HepG2 (cell line): ENCODE results near the gene ABCC12. TPM values are rescaled to one million over a fixed set of nuclear protein-coding genes. Genes with fewer than 3 reads are reported as not detected.

ENCODE experiments used
- ATF7 ChIP-seq, 2 experiments: fragments of 450-650 bp in 1 of 2; sonication (generic) in 1 of 2; formaldehyde crosslinking in 1 of 2; IDR thresholded peaks; 2 replicates each; pipeline versions ENCODE4 v1.4.0 to v1.6.1; 2016 to 2020; ENCODE audit warnings: antibody characterized with exemption in 1 of 2, mild to moderate bottlenecking in 1 of 2, missing genetic modification reagents in 1 of 2
- DZIP1 ChIP-seq: sonication (generic); formaldehyde crosslinking; IDR thresholded peaks from 2 replicates; pipeline ENCODE4 v1.5.0; 2020; ENCODE audit warnings: mild to moderate bottlenecking, missing genetic modification reagents
- ELF3 ChIP-seq: IDR thresholded peaks from 2 replicates; pipeline ENCODE4 v1.6.1; 2016; ENCODE audit warnings: missing genetic modification reagents, missing compliant biosample characterization
- HOXA5 ChIP-seq: sonication (generic); formaldehyde crosslinking; IDR thresholded peaks from 2 replicates; pipeline ENCODE4 v1.4.0; 2020; ENCODE audit warnings: missing genetic modification reagents
- JARID2 ChIP-seq: sonication (generic); formaldehyde crosslinking; IDR thresholded peaks from 2 replicates; pipeline ENCODE4 v1.8.1; 2023; ENCODE audit warnings: missing genetic modification reagents, inconsistent platforms; ENCODE audit not compliant: insufficient replicate concordance
- MBD4 ChIP-seq: IDR thresholded peaks from 2 replicates; pipeline ENCODE4 v1.6.1; 2012; ENCODE audit warnings: low read length, inconsistent platforms, borderline replicate concordance
- RFX3 ChIP-seq: IDR thresholded peaks from 2 replicates; pipeline ENCODE4 v1.6.1; 2016; ENCODE audit warnings: missing biosample characterization, missing genetic modification reagents
- RXRA ChIP-seq: sonication (generic); formaldehyde crosslinking; IDR thresholded peaks from 2 replicates; pipeline ENCODE4 v1.5.1; 2020; ENCODE audit warnings: missing genetic modification reagents
- SP1 ChIP-seq, 2 experiments: fragments of 450-650 bp in 1 of 2; sonication (generic) in 1 of 2; formaldehyde crosslinking in 1 of 2; IDR thresholded peaks; 2 replicates each; pipeline versions ENCODE4 v1.4.0 to v1.6.1; 2016 to 2020; ENCODE audit warnings: missing genetic modification reagents in 1 of 2
- TAF1 ChIP-seq: sonication (generic); formaldehyde crosslinking; IDR thresholded peaks from 2 replicates; pipeline ENCODE4 v1.4.0; 2020; ENCODE audit warnings: missing genetic modification reagents
- YEATS4 ChIP-seq: sonication (generic); formaldehyde crosslinking; IDR thresholded peaks from 2 replicates; pipeline ENCODE4 v1.4.0; 2020; ENCODE audit warnings: missing genetic modification reagents, borderline replicate concordance
- ZFP91 ChIP-seq: sonication (generic); formaldehyde crosslinking; IDR thresholded peaks from 2 replicates; pipeline ENCODE4 v1.9.0; 2022; ENCODE audit warnings: missing genetic modification reagents, mild to moderate bottlenecking, borderline replicate concordance
- ZNF431 ChIP-seq: sonication (generic); formaldehyde crosslinking; IDR thresholded peaks from 2 replicates; pipeline ENCODE4 v1.9.0; 2022; ENCODE audit warnings: missing genetic modification reagents, low read depth, mild to moderate bottlenecking, borderline replicate concordance
- ZSCAN21 ChIP-seq: sonication (generic); formaldehyde crosslinking; IDR thresholded peaks from 2 replicates; pipeline ENCODE4 v1.8.0; 2022; ENCODE audit warnings: mild to moderate bottlenecking, missing genetic modification reagents, moderate library complexity, borderline replicate concordance
- polyA plus RNA-seq, 8 experiments: library from polyadenylated mRNA; depleted of rRNA in 3 of 8; stranded (reverse) in 7 of 8; unstranded in 1 of 8; fragments of >200 nt; fragmentation: Illumina TruSeq in 4 of 8; extraction: Trizol in 4 of 8; gene quantifications; 2 replicates each; pipeline versions ENCODE4 v1.2.1 to v1.2.3, GENCODE V29; 2011 to 2016; ENCODE audit warnings: low read depth in 4 of 8, missing spikeins in 1 of 8, mixed read lengths in 1 of 8; ENCODE audit not compliant: insufficient read depth in 1 of 8
- total RNA-seq, 5 experiments: library from RNA; depleted of rRNA; stranded (reverse); fragments of >200 nt; fragmentation: Illumina TruSeq; extraction: Trizol; gene quantifications; 2 replicates each; pipeline ENCODE4 v1.2.3, GENCODE V29; 2016; ENCODE audit warnings: low read depth in 1 of 5
- TF ChIP-seq, protein P1 (sequence below): sonication (generic); formaldehyde crosslinking; IDR thresholded peaks from 2 replicates; pipeline ENCODE4 v1.4.0; 2020; ENCODE audit warnings: mild to moderate bottlenecking, missing genetic modification reagents
- TF ChIP-seq, protein P2 (sequence below), 2 experiments: sonication (generic) in 1 of 2; formaldehyde crosslinking in 1 of 2; IDR thresholded peaks; 2 replicates each; pipeline versions ENCODE4 v1.4.0 to v1.6.1; 2018 to 2020; ENCODE audit warnings: missing genetic modification reagents in 2 of 2, borderline replicate concordance in 1 of 2, low read depth in 1 of 2, mild to moderate bottlenecking in 1 of 2, missing biosample characterization in 1 of 2

ABCC12 gene
- total and polyA plus RNA-seq, 2 of the 13 experiments (the other 11 are each of a cell fraction or from before 2014, with no cell fraction given), result not detected

GRCh38 chr16:48117217-48118105 lies 38.3 kb downstream of the ABCC12 start (continued):
- TF ChIP-seq ZNF431 (CRISPR knock-in tag) (no peak), ELF3 (CRISPR knock-in tag) (0 out of 2 replicates have a peak, but pooled peaks have one; percentile 15), ZFP91 (CRISPR knock-in tag) (peak; percentile 63; the same call in 1 of the 2 replicates), ATF7 (IDR thresholded peaks at IDR 0.05) (no peak), ATF7 (CRISPR knock-in tag; IDR thresholded peaks at IDR 0.05) (no peak), DZIP1 (peak; percentile 39; the same call in 1 of the 2 replicates), TAF1 (CRISPR knock-in tag) (no peak), SP1 (IDR thresholded peaks at IDR 0.05) (no peak), SP1 (CRISPR knock-in tag; IDR thresholded peaks at IDR 0.05) (0 out of 2 replicates have a peak, but pooled peaks have one; percentile 23), RFX3 (no peak), YEATS4 (CRISPR knock-in tag) (no peak), RXRA (0 out of 2 replicates have a peak, but pooled peaks have one; percentile 54), MBD4 (no peak), JARID2 (no peak), HOXA5 (CRISPR knock-in tag) (0 out of 2 replicates have a peak, but pooled peaks have one; percentile 22), ZSCAN21 (CRISPR knock-in tag) (peak; percentile 32; the same call in 1 of the 2 replicates)
- TF ChIP-seq, protein P1, sequence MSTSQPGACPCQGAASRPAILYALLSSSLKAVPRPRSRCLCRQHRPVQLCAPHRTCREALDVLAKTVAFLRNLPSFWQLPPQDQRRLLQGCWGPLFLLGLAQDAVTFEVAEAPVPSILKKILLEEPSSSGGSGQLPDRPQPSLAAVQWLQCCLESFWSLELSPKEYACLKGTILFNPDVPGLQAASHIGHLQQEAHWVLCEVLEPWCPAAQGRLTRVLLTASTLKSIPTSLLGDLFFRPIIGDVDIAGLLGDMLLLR (CRISPR knock-in tag), result peak; percentile 67; the same call in 1 of the 2 replicates
- TF ChIP-seq, protein P2, sequence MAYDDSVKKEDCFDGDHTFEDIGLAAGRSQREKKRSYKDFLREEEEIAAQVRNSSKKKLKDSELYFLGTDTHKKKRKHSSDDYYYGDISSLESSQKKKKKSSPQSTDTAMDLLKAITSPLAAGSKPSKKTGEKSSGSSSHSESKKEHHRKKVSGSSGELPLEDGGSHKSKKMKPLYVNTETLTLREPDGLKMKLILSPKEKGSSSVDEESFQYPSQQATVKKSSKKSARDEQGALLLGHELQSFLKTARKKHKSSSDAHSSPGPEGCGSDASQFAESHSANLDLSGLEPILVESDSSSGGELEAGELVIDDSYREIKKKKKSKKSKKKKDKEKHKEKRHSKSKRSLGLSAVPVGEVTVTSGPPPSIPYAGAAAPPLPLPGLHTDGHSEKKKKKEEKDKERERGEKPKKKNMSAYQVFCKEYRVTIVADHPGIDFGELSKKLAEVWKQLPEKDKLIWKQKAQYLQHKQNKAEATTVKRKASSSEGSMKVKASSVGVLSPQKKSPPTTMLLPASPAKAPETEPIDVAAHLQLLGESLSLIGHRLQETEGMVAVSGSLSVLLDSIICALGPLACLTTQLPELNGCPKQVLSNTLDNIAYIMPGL (CRISPR knock-in tag; IDR thresholded peaks at IDR 0.05; ENCODE audit: borderline replicate concordance in 1 of 2, low read depth in 1 of 2), result peak; percentile 25 to 73; a peak in 2 of 4 replicates
